Endodermal cell (in vitro differentiated cells): ENCODE measurements around the gene SMG9. TPM values are rescaled to one million over a fixed set of nuclear protein-coding genes. Genes with fewer than 3 reads are reported as not detected.

Source experiments
- DNase-seq: peaks from one replicate; pipeline ENCODE4 v3.0.0-alpha.2; 2017
- H3K27ac ChIP-seq: 2 replicates; pipeline ENCODE4 v1.5.1; 2013; ENCODE audit warnings: mild to moderate bottlenecking, low read depth, low read length, moderate library complexity
- H3K27me3 ChIP-seq: 2 replicates; pipeline ENCODE4 v1.6.1; 2013; ENCODE audit warnings: mild to moderate bottlenecking, low read length, moderate library complexity; ENCODE audit not compliant: insufficient read depth, control insufficient read depth, poor library complexity, severe bottlenecking
- H3K36me3 ChIP-seq: 2 replicates; pipeline ENCODE4 v1.7.0; 2013; ENCODE audit warnings: mild to moderate bottlenecking, low read length, moderate library complexity; ENCODE audit not compliant: control insufficient read depth, insufficient read depth
- H3K4me1 ChIP-seq: one replicate; pipeline ENCODE4 v1.7.0; 2013; ENCODE audit warnings: low read length; ENCODE audit not compliant: control insufficient read depth, insufficient read depth
- H3K4me3 ChIP-seq: 2 replicates; pipeline ENCODE4 v1.5.1; 2013; ENCODE audit warnings: mild to moderate bottlenecking, low read length, moderate library complexity
- H3K9ac ChIP-seq: 2 replicates; pipeline ENCODE4 v1.6.1; 2013; ENCODE audit warnings: mild to moderate bottlenecking, low read length, moderate library complexity; ENCODE audit not compliant: poor library complexity, severe bottlenecking; ENCODE audit errors: extremely low read depth
- H3K9me3 ChIP-seq: 2 replicates; pipeline ENCODE4 v1.6.1; 2013; ENCODE audit warnings: mild to moderate bottlenecking, low read length, moderate library complexity; ENCODE audit not compliant: control insufficient read depth
- H3K27ac Mint-ChIP-seq: 2 replicates; pipeline ENCODE4 v1.8.0; 2020; ENCODE audit warnings: mixed read lengths
- H3K27me3 Mint-ChIP-seq: 2 replicates; pipeline ENCODE4 v1.8.0; 2021; ENCODE audit warnings: mild to moderate bottlenecking, mixed read lengths; ENCODE audit not compliant: insufficient read depth
- H3K36me3 Mint-ChIP-seq: 2 replicates; pipeline ENCODE4 v1.8.0; 2020; ENCODE audit warnings: low read depth, mixed read lengths
- H3K4me1 Mint-ChIP-seq: 2 replicates; pipeline ENCODE4 v1.8.0; 2020; ENCODE audit warnings: mixed read lengths
- H3K4me3 Mint-ChIP-seq: 2 replicates; pipeline ENCODE4 v1.8.0; 2020; ENCODE audit warnings: mild to moderate bottlenecking, moderate library complexity, mixed read lengths
- H3K9me3 Mint-ChIP-seq: 2 replicates; pipeline ENCODE4 v1.8.0; 2020; ENCODE audit warnings: mild to moderate bottlenecking, mixed read lengths
- WGBS, 2 experiments: methylation state at CpG; one replicate each; pipeline versions ENCODE4 v1.1.5 to v1.1.7; 2013; ENCODE audit warnings: missing lambda C conversion rate in 2 of 2, mixed read lengths in 1 of 2; ENCODE audit not compliant: insufficient coverage in 1 of 2, insufficient read length in 1 of 2; 5-methylcytosine and 5-hydroxymethylcytosine counted together
- total RNA-seq, 2 donors: library from RNA; stranded (reverse); fragmentation: NEBNext Ultra II Directional in 1 of 2; extraction: Animal tissue kit (Norgen Biotek cat#: 25700) in 1 of 2; gene quantifications; 2 replicates in 1 of 2; 3 replicates in 1 of 2; pipeline ENCODE4 v1.2.1, GENCODE V29; 2021
- TF ChIP-seq, protein P1 (sequence below): fragments of 200-600 bp; sonication (generic); conservative IDR thresholded peaks from 2 replicates; pipeline ENCODE4 v1.5.0; 2021; ENCODE audit warnings: antibody characterized with exemption, mild to moderate bottlenecking

The SMG9 gene
- total RNA-seq, 2 donors from 2014 or later: 44.6 to 53.8 TPM

DNA sequence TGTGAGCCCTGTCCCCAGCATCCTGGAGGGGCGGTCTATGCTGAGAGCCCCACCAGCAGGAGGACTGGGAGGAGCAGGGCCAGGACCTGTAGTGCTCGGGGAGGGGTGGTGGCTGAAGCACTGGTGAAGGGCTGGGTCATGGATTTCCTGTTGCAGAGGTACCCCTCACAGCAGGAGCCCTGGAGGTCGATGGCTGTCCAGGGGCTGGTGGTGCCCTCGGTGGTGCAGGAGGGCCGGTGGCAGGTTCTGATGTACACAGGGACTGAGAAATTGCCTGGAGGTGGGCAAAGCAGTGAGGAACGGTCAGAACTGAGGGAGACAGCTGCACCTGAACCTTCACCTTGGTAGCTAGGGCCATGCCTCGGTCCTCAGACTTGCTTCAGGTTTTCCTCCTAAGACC, 42.8 kb upstream of the SMG9 start:
- Histone ChIP-seq H3K9ac (no peak overlapping the region), H3K4me3 (no peak overlapping the region), H3K36me3 (no peaks in the 10 kb centered on the region), H3K27ac (no peak overlapping the region), H3K4me1 (no peaks in the 10 kb centered on the region), H3K27me3 (peaks cover 90% of the 10 kb centered on the region), H3K9me3 (no peaks in the 10 kb centered on the region)
- Mint-ChIP-seq H3K9me3 (no peaks in the 10 kb centered on the region), H3K4me1 (no peaks in the 10 kb centered on the region), H3K27me3 (peaks cover 96% of the 10 kb centered on the region), H3K36me3 (no peaks in the 10 kb centered on the region), H3K27ac (no peak overlapping the region), H3K4me3 (no peak overlapping the region)
- DNase-seq: no peak
- TF ChIP-seq, protein P1, sequence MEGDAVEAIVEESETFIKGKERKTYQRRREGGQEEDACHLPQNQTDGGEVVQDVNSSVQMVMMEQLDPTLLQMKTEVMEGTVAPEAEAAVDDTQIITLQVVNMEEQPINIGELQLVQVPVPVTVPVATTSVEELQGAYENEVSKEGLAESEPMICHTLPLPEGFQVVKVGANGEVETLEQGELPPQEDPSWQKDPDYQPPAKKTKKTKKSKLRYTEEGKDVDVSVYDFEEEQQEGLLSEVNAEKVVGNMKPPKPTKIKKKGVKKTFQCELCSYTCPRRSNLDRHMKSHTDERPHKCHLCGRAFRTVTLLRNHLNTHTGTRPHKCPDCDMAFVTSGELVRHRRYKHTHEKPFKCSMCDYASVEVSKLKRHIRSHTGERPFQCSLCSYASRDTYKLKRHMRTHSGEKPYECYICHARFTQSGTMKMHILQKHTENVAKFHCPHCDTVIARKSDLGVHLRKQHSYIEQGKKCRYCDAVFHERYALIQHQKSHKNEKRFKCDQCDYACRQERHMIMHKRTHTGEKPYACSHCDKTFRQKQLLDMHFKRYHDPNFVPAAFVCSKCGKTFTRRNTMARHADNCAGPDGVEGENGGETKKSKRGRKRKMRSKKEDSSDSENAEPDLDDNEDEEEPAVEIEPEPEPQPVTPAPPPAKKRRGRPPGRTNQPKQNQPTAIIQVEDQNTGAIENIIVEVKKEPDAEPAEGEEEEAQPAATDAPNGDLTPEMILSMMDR: no peak
- 86 to 93% methylated on average over 3 to 7 of the region's 7 CpGs for WGBS, 2 experiments

DNA sequence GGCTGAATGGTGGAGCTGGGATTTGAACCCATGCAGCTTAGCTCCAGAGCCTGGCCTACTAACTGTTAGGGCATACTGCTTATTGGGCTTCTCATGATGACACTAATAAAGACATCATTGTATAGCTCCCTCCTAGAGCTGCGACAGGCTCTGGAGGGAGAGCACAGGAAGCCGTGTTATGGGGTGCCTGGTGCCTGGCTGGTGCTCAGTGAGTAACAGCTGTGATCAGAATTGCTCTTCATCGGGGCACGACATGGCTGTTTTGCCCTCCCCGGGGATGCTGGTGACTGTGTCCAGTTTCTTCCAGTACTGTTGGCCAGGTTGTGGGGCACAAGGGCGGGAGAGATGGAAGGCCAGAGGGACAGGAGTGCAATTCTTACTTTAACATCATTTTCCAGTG, 42.4 kb upstream of the SMG9 start:
- Histone ChIP-seq H3K4me3 (no peak overlapping the region), H3K9ac (no peak overlapping the region), H3K4me1 (no peaks in the 10 kb centered on the region), H3K27me3 (peaks cover 93% of the 10 kb centered on the region), H3K36me3 (no peaks in the 10 kb centered on the region), H3K27ac (no peak overlapping the region), H3K9me3 (no peaks in the 10 kb centered on the region)
- Mint-ChIP-seq H3K9me3 (no peaks in the 10 kb centered on the region), H3K4me1 (no peaks in the 10 kb centered on the region), H3K27ac (no peak overlapping the region), H3K36me3 (no peaks in the 10 kb centered on the region), H3K4me3 (no peak overlapping the region), H3K27me3 (peaks cover 93% of the 10 kb centered on the region)
- no peak for DNase-seq
- WGBS, 2 experiments: 53 to 60% methylated on average over 6 of the region's 6 CpGs
- TF ChIP-seq, protein P1: no peak

- Histone ChIP-seq H3K27me3 (peaks cover 33% of the 10 kb centered on the region), H3K9me3 (no peaks in the 10 kb centered on the region), H3K4me1 (no peaks in the 10 kb centered on the region), H3K27ac (no peak overlapping the region), H3K36me3 (no peaks in the 10 kb centered on the region), H3K4me3 (no peak overlapping the region), H3K9ac (no peak overlapping the region)
- no peaks in the 10 kb centered on the region for H3K36me3 Mint-ChIP-seq
- no peaks in the 10 kb centered on the region for H3K4me1 Mint-ChIP-seq
- H3K27ac Mint-ChIP-seq: no peak overlapping the region
- peaks cover 40% of the 10 kb centered on the region for H3K27me3 Mint-ChIP-seq
- DNase-seq: no peak
- no peaks in the 10 kb centered on the region for H3K9me3 Mint-ChIP-seq
- 47 to 51% methylated on average over 2 to 3 of the region's 3 CpGs for WGBS, 2 experiments
- TF ChIP-seq, protein P1: no peak
- no peak overlapping the region for H3K4me3 Mint-ChIP-seq
These were observed 35.8 kb upstream of the SMG9 start for GRCh38 chr19:43790587-43790986.
